ENCODE results near the gene SPSB1. TPM values are rescaled to one million over a fixed set of nuclear protein-coding genes. Genes with fewer than 3 reads are reported as not detected.

The SPSB1 gene
- total and polyA plus RNA-seq, 10 of the 15 experiments (the other 5 are each of a cell fraction or from before 2014, with no cell fraction given): 0.02 to 2.0 (median 0.90) TPM; not detected in 1

DNA sequence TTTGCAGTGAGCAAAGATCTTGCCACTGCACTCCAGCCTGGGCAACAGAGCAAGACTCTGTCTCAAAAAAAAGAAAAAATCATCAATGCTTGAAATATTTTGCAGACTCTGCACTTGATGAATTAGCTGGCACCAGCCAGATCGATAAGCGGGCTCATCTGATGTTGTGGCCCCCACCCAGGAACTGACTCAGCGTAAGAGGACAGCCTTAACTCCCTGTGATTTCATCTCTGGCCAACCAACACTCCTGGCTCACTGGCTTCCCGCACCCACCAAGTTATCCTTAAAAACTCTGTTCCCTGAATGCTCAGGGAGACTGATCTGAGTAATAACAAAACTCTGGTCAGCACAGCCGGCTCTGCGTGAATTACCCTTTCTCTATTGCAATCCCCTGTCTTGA, 98.9 kb downstream of the SPSB1 start (continued):
- TF ChIP-seq, protein P1, sequence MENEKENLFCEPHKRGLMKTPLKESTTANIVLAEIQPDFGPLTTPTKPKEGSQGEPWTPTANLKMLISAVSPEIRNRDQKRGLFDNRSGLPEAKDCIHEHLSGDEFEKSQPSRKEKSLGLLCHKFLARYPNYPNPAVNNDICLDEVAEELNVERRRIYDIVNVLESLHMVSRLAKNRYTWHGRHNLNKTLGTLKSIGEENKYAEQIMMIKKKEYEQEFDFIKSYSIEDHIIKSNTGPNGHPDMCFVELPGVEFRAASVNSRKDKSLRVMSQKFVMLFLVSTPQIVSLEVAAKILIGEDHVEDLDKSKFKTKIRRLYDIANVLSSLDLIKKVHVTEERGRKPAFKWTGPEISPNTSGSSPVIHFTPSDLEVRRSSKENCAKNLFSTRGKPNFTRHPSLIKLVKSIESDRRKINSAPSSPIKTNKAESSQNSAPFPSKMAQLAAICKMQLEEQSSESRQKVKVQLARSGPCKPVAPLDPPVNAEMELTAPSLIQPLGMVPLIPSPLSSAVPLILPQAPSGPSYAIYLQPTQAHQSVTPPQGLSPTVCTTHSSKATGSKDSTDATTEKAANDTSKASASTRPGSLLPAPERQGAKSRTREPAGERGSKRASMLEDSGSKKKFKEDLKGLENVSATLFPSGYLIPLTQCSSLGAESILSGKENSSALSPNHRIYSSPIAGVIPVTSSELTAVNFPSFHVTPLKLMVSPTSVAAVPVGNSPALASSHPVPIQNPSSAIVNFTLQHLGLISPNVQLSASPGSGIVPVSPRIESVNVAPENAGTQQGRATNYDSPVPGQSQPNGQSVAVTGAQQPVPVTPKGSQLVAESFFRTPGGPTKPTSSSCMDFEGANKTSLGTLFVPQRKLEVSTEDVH (IDR thresholded peaks at IDR 0.05; ENCODE audit: low read depth, partially characterized antibody): no peak
- TF ChIP-seq EGR1 (IDR thresholded peaks at IDR 0.05; ENCODE audit: borderline replicate concordance in 1 of 2, low read depth in 2 of 2, low read length in 2 of 2): no peak

DNA sequence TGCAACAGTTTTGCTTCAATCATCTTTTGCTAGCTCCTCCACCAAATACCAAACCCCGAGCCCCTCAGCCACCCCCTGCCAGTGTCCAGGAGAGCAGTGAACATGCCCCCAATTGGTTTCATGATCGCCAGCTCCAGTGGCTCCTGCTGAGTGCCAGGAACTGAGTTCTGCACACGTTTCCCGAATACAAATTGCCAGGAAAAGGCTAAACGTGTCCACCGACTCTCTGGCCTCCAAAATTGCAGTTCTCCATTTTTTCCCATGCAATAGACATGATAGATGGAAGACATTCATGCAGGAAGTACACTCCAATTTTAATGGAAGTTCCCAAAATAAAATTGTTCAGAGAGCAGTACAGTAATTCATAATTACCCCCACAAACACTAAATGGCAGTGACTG, 101.3 kb downstream of the SPSB1 start:
- H3K36me3 ChIP-seq (ENCODE audit: control insufficient read depth in 2 of 2, insufficient read depth in 2 of 2, low read length in 1 of 2): no peaks in the 10 kb centered on the region
- intact Hi-C loops (cut with micrococcal nuclease; ENCODE audit: unreplicated experiment): no loop called here
- peaks cover 2% of the 10 kb centered on the region; the same call in 2 of the 3 replicates for H3K9me3 ChIP-seq (replicated peaks; ENCODE audit: control insufficient read depth, insufficient read depth, low read length)
- no peak overlapping the region for H2AFZ ChIP-seq (ENCODE audit: control insufficient read depth, low read depth, low read length)
- CTCF ChIA-PET: interaction anchor here (1.8 kb wide), 1 partner anchor 62 kb away, joined by 6 read pairs; no protein-coding TSS in a partner anchor
- H3K79me2 ChIP-seq (ENCODE audit: control insufficient read depth, insufficient read depth, low read length): no peaks in the 10 kb centered on the region
- no peaks in the 10 kb centered on the region for H3K4me1 ChIP-seq (ENCODE audit: control insufficient read depth, insufficient read depth, low read length)
- POLR2A ChIA-PET: no interaction called here
- H3K4me3 ChIP-seq: no peak overlapping the region
- no peaks in the 10 kb centered on the region; a peak in 2 of 4 replicates for H3K27me3 ChIP-seq (replicated peaks in 1 of 2; ENCODE audit: control insufficient read depth in 2 of 2, insufficient read depth in 2 of 2, low read length in 1 of 2)
- SMC1A ChIA-PET (ENCODE audit: uncharacterized antibody, unreplicated experiment): interaction anchor here (1.5 kb wide), 1 partner anchor 32 kb away, joined by 7 read pairs; no protein-coding TSS in a partner anchor
- TF ChIP-seq KLF5 (IDR thresholded peaks at IDR 0.05; ENCODE audit: partially characterized antibody): no peak
- TF ChIP-seq MTA2 (IDR thresholded peaks at IDR 0.05; ENCODE audit: low read depth): no peak
- TF ChIP-seq IRF4 (IDR thresholded peaks at IDR 0.05; ENCODE audit: low read depth, low read length): no peak
- TF ChIP-seq, protein P2, sequence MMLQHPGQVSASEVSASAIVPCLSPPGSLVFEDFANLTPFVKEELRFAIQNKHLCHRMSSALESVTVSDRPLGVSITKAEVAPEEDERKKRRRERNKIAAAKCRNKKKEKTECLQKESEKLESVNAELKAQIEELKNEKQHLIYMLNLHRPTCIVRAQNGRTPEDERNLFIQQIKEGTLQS (IDR thresholded peaks at IDR 0.05; ENCODE audit: borderline replicate concordance, extremely low read depth, low read depth, low read length): no peak
- no peak for TF ChIP-seq MEF2B (IDR thresholded peaks at IDR 0.05; ENCODE audit: partially characterized antibody, poor library complexity, severe bottlenecking)
- TF ChIP-seq FOXM1 (IDR thresholded peaks at IDR 0.05; ENCODE audit: low read depth, low read length): no peak
- ATAC-seq: no peak
- DNase-seq (ENCODE audit: low read depth, low spot score): no peak
- in situ Hi-C loops (cut with MboI): no loop called here
- WGBS (ENCODE audit: insufficient coverage, insufficient replicate concordance, low lambda C conversion rate, missing lambda C conversion rate): 25% methylated on average over 6 of the region's 6 CpGs
- H4K20me1 ChIP-seq (ENCODE audit: control insufficient read depth, insufficient read depth): no peaks in the 10 kb centered on the region
- no TSS peak for BruUV-seq (replicated peaks)
- no peak overlapping the region for H3K27ac ChIP-seq (ENCODE audit: control insufficient read depth, insufficient read depth)
- FAIRE-seq: no peak
- RAD21 ChIA-PET (ENCODE audit: unreplicated experiment): no interaction called here
- H3K9ac ChIP-seq (ENCODE audit: control insufficient read depth, insufficient read depth, low read length): no peak overlapping the region
- no peak overlapping the region for H3K4me2 ChIP-seq (ENCODE audit: control insufficient read depth, insufficient read depth)

Measured in GM12878 (cell line).